GM19452 (cell line): ENCODE measurements around the gene LCN12.

Experiments used
- ATAC-seq: cut with Tn5 transposase; IDR thresholded peaks from one replicate; pipeline ENCODE4 v1.9.1; 2021; ENCODE audit not compliant: unreplicated experiment

The LCN12 gene

DNA sequence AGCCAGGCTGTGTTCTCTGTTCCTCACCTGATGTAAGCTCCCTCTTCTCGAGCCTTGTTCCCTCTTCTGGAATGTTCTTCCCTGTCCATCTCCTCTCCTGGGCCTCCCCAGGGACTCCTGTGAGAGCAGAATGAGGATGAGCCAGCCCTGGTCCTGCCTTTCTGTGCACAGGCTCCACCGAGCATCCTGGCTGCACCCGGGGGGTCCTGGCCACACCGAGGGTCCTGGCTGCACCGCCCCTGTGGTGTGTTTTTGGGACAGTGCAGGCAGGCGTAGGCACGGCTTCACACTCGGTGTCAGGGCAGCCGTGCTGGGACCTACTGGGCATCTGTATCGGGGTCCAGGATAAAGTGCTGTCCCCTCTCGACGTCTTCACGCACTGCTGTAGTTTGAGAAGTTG is 25.3 kb upstream of the LCN12 start:
- no peak for ATAC-seq

DNA sequence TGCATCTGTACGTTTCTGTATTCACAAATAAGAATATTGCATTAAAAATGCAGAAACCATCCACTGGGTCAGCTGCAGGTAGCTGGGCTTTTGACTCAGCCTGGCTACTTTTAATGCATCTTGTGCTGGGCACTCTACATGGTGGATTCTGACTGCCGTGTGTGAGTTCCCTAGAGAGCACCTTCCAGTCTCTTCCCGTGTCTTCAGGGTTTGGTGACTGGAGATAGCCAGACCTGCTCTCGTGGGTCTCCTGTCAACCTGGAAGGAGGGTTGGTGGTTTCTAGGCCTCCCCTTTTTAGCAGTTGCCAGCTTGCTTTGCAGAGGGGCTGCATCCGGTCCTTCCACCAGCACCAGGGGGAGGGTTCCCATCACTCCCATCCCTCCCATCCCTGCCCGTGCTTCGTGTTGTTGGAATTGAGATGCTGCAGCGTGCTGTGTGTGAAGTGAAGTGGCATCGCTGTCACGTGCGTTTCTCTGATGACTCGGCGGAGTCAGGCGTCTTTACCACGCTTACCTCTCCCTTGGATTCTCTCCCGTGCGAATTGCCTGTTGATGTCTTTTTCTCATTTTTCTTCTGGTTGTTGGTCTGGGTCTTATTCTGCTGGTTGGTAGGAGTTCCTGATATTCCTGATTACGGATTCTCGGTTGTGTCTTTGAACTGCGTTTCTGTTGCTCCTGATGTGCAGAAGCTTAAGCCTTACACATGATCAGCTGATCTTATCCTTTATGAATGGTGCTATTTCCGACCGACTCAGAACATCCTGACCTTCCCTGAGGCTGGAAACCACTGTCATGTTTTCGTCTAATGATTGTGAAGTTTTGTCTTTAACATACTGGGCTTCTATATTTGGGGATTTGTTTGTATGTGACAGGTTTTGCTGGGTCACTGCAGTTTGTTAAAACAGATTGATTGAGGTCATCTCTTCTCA is 24.5 kb upstream of the LCN12 start:
- ATAC-seq, result no peak

- ATAC-seq, result no peak
Observed at GRCh38 chr9:136928591-136928990, 23.5 kb upstream of the LCN12 start.

- ATAC-seq, result no peak
Observed at GRCh38 chr9:136930014-136930413, 22.1 kb upstream of the LCN12 start.

GRCh38 chr9:136931611-136932130 is 20.4 kb upstream of the LCN12 start:
- ATAC-seq, result no peak

DNA sequence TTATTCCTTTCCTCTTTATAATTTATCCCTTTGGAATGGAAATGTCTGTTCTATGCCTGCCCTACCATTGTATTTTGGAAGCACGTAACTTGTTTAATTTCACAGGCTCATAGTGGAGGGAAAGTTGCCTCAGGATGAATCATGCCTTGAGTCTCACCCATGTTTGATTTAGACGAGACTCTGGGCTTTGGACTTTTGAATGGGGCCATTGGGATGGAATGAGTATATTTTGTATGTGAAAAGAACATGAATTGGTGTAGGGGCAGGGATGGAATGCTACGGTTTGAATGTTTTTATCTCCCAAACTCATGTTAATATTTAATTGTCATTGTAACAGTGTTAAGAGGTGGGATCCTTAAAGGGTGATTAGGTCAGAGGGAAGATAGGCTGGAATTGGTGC is 17.8 kb upstream of the LCN12 start:
- no peak for ATAC-seq

GRCh38 chr9:136935651-136936050 is 16.4 kb upstream of the LCN12 start:
- no peak for ATAC-seq

DNA sequence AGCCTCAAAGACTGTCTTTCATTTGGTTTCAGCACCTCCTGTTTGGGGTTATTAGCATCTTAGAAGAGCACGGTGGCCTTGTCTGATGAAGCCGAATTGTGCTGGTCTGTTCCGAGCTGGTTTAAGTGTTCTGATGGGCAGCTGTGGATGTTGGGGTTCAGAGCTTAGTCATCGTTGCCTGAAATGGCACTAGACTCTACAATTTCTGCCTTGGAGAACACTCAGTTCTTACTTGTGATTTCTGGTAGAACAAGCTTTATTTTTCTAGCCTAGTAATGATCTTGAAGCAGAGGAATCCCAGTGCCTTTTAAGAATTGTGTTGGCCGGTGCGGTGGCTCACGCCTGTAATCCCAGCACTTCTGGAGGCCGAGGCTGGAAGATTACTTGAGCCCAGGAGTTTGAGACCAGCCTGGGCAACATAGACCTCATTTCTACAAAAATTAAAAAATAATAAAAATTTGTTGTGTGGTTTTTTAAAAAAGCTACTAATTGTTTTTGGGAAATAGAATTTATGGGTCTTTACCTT is 15.4 kb upstream of the LCN12 start:
- no peak for ATAC-seq

GRCh38 chr9:136937186-136938001 is 14.7 kb upstream of the LCN12 start:
- no peak for ATAC-seq

DNA sequence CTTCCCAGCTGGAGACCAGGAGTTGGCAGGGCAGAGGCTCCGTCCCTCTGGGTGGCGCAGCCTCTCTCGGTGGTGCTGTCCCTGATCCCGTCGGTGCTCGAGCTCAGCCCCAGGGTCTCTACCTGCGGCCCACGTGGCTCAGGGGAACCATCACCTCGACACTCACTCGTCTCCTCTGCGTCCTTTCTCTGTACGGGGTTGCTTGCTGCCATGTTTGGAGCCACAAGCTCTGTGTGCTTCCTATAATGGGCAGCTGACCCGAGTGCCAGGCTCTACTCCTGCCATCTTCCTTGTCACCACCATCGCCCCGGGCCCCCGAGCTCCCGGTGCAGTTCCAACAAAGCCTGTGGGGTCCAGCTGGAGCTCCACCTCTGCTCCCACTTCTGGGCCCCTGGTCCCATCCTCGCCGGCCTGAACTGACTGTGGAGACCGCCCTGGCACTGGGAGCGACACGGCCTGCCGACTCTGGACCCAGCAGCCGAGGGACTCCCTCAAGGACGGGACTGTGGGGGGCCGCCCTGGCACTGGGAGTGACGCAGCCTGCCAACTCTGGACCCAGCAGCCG is 12.6 kb upstream of the LCN12 start:
- ATAC-seq, result no peak

DNA sequence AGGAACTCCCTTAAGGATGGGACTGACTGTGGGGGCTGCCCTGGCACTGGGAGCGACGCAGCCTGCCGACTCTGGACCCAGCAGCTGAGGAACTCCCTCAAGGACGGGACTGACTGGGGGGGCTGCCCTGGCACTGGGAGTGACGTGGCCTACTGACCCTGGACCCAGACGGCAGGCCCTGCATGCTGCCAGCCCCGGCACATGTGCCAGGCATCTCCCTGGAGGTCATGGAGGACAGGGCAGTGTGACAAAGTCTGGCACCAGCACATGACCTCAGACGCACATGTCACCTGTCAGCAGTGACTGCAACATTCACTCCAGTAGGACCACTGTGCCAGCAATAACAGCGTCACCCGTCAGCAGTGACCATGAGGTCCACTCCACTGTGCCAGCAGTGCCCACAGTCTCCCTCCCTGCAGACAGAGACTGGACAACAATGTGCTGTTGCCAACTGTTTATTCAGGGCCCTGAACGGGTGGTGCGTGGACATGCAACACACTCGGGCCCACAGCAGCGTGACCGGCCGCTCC is 12.0 kb upstream of the LCN12 start:
- ATAC-seq, result no peak

GRCh38 chr9:136940526-136941230 is 11.4 kb upstream of the LCN12 start:
- ATAC-seq, result no peak

DNA sequence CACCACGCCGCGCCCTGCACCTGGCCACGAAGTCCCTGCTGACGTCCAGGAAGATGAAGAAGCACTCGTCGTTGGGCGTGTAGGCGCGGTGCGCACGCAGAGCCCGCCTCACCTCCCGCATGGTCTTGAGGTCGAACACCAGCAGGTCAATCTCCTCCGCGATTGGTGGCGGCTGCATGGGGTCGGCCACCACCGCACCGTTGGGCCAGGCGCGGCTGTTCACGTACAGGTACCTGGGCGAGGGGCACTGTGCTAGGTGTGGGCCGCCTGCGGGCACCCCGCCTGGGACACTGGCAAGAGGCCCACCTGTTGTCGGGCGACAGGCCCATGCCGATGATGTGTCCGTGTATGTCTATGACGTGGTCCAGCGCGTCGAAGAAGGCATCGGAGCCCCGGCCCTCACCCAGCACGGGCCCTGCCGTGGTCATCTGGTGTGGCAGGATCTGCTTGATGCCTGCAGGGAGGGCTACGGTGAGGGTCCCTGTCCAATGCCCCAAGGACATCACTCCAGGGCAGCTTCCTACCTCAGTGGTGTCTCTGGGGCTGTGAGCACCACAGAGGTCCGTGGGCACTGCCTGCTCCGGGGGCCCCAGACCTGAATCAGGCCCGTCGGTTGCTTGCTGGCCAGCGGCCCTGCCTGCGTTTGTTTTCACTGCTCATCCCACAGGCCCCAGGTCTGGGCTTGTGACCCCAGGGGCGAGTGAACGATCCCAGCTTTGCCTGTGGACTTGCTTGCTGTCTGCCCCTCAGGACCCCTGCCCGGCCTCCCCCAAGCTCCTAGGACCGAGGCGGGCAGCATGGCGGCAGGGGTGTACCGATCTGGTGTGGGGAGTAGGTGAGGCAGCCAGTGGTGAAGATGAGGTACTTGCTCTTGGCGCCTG is 10.6 kb upstream of the LCN12 start:
- ATAC-seq, result no peak

- no peak for ATAC-seq
Observed at GRCh38 chr9:136942112-136942880, 9.8 kb upstream of the LCN12 start.

GRCh38 chr9:136942881-136943230 is 9.2 kb upstream of the LCN12 start:
- no peak for ATAC-seq

GRCh38 chr9:136943291-136944211 is 8.5 kb upstream of the LCN12 start:
- ATAC-seq, result peak; percentile 6

DNA sequence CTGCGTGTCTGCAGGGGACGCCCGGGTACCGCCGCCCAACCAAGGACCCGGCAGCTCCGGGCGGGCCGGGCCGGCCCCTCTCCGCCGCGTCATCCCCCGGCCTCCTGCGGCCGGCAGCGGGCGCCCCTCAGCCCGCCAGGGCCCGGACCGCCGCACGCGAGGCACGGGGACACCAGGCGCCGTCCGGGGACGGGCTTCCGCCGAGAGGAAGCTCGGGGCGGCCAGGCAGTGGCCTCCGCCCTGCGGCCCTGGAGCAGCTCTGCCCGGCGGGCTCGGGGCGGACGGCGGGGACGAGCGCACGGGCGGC is 7.9 kb upstream of the LCN12 start:
- peak; percentile 37 for ATAC-seq
